Right lung (tissue), 10 donors: Measurements from ENCODE around the gene CNBD2. TPM values are rescaled to one million over a fixed set of nuclear protein-coding genes. Genes with fewer than 3 reads are reported as not detected.
A peak's percentile ranks its signal among the peaks of the same experiment; 100 is the strongest.
"Not testable (repeated sequence)": the region's sequence is repeated elsewhere in the genome, so short reads cannot be mapped to it uniquely, and the experiment has no call there.

Source experiments
- DNase-seq, 2 donors: peaks; one replicate each; pipeline ENCODE4 v3.0.0-alpha.2; 2013
- long read RNA-seq, 8 donors: transcript quantifications; one replicate each; lab custom pipeline, GENCODE V29; 2026
- polyA plus RNA-seq, 5 donors: library from polyadenylated mRNA; unstranded; fragments of 120-200 nt; gene quantifications; one replicate each; pipeline versions ENCODE4 v1.2.1 to v1.2.3, GENCODE V29; 2013; ENCODE audit warnings: inconsistent platforms in 1 of 5, low replicate concordance in 1 of 5; ENCODE audit not compliant: insufficient read length in 5 of 5, insufficient read depth in 1 of 5

The CNBD2 gene
- 1 to 10 TPM in 1 of 5 donors, under 1 TPM in 4; 0.28 to 2.4 (median 0.59) TPM for polyA plus RNA-seq
- long read RNA-seq, donor 1, transcript CNBD2-206 (1 exons, 662 nt), result major isoform, 7 of 7 reads
- long read RNA-seq, donor 1, partial matches to known transcripts, result 0 of 7 reads
- long read RNA-seq, donor 1, other reads (novel, unspliced or antisense), result 0 of 7 reads
- long read RNA-seq, donor 2, partial matches to known transcripts, result 0 of 4 reads
- long read RNA-seq, donor 2, other reads (novel, unspliced or antisense), result 0 of 4 reads
- long read RNA-seq, donor 3, transcript CNBD2-206 (1 exons, 662 nt), result major isoform, 8 of 8 reads
- long read RNA-seq, donor 3, partial matches to known transcripts, result 0 of 8 reads
- long read RNA-seq, donor 3, other reads (novel, unspliced or antisense), result 0 of 8 reads
- long read RNA-seq, donor 4, partial matches to known transcripts, result 0 of 3 reads
- long read RNA-seq, donor 4, other reads (novel, unspliced or antisense), result 0 of 3 reads
- long read RNA-seq, donor 5, transcript CNBD2-206 (1 exons, 662 nt), result major isoform, 11 of 11 reads
- long read RNA-seq, donor 5, partial matches to known transcripts, result 0 of 11 reads
- long read RNA-seq, donor 5, other reads (novel, unspliced or antisense), result 0 of 11 reads
- long read RNA-seq, donor 6, transcript CNBD2-206 (1 exons, 662 nt), result major isoform, 7 of 7 reads
- long read RNA-seq, donor 6, partial matches to known transcripts, result 0 of 7 reads
- long read RNA-seq, donor 6, other reads (novel, unspliced or antisense), result 0 of 7 reads
- long read RNA-seq, donor 7, partial matches to known transcripts, result 0 of 4 reads
- long read RNA-seq, donor 7, other reads (novel, unspliced or antisense), result 0 of 4 reads
- long read RNA-seq, donor 8, partial matches to known transcripts, result 0 of 4 reads
- long read RNA-seq, donor 8, other reads (novel, unspliced or antisense), result 0 of 4 reads

DNA sequence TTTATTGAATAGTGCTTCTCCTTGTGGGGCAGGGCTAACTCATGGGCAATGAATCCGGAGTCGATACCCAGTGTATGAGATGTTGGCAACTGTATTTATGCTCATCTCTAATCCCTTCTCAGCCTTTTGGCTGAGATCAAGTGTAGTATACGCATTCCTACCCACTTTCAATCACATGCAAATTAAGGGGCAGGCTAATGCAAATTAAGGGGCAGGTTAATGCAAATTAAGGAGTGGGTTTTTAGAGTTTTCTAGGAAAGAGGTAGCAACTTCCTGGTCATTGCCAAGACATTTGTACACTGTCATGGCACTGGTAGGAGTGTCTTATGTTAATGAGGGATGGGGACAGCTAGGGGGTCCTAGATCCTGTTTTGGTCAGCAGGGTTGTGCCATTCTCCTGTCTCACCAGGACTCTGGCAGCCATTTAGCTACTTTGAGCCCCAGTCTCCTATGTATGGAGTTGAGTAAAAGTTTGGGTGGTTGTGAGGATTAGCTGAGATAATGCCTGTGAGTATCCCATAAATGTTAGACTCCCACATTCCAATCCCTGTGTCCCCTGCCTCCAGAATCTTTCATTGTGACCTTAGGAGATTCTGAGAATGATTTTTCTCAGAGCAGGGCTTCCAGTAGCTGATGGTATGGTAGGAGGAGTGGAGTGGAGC, at the start of gene CNBD2:
Gene CNBD2 (plus strand): TSS at position 612 of the 662 bp plus-strand sequence. CDS start 173 bp downstream, outside the sequence.
- DNase-seq, result no peak

- DNase-seq, result no peak
Measured at GRCh38 chr20:35920523-35920922, 47.9 kb upstream of the CNBD2 start.

GRCh38 chr20:35929301-35929700, 39.1 kb upstream of the CNBD2 start:
- DNase-seq, result no peak

DNA sequence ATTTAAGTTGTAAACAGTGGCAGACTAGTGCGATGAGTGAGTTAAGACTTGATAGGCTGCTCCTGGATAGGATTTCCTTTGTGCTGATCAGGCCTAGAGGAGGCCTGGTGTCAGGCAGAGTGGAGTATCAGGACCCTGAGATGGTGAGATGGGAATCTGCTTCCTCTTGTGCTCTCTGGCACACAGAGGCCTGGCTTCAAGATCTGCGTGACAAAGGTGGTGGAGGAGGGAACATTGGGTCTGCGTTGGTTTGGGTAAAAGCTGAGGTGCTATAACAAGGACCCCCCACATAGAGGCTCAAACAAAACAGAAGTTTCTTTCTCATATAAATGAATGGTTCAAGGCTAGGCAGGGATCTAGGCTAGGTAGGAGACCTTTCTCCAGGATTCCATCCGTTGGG, 34.3 kb upstream of the CNBD2 start:
- no peak for DNase-seq

DNA sequence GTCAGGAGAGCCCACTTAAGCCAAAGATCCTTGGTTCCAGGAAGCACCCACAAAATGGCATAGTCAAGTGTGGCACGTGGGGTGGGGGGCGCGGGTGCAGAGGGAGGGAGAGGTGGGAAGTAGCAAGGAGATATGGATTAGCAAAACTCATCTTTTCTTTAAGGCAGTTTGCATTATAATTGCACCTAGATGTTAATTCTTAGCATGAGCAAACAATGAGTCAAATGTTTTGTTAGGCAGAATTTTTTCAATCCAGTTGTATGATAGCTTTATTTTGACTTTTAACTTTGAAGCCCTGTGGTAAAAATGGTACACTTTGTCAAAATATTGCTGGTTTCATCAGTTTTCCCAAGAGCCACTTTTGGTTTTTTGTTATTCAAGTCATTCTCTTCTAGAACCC, 29.1 kb upstream of the CNBD2 start:
- DNase-seq, result no peak

- DNase-seq, result no peak
Measured at GRCh38 chr20:35941620-35942019, 26.8 kb upstream of the CNBD2 start.

GRCh38 chr20:35942243-35942642, 26.1 kb upstream of the CNBD2 start:
- DNase-seq, result no peak

DNA sequence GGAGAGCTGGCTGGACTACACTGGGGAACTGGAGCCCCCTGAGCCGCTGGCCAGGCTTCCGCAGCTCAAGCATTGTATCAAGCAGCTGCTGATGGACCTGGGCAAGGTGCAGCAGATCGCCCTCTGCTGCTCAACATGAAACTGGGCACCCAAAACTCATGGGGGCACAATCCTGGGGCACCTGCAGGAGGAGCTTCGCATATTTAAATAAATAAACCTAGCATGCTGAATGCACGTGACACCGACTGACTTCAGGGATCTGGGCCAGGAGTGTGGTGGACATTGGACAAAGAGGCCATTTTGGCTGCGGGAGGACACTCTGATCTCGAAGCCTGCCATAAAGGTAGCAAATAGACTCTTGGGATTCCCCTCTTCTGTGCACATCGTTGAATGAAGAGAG, 20.9 kb upstream of the CNBD2 start:
- DNase-seq, result no peak

DNA sequence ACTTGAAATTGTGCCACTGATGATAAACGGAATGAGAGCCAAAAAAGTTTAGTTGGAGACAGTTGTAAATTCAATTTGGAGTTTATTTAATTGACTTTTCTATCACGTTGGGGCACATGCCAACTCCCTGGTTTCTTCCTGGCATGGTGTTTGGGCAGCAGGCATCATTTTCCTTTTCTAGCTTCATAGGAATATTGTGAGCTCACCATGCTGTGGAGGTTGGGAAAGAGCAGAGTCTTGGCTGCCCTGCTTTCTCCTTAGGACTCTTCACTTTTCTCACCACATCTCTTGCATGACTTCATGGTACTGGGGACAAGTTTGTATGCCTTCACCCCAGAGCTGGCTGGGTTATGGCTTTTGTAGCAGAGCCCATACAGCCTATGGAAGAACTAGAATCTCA, 20.5 kb upstream of the CNBD2 start:
- DNase-seq, result no peak

- no peak for DNase-seq
Measured at GRCh38 chr20:35950093-35950492, 18.3 kb upstream of the CNBD2 start.

- not testable (repeated sequence) for DNase-seq
Measured at GRCh38 chr20:35952080-35952479, 16.3 kb upstream of the CNBD2 start.

DNA sequence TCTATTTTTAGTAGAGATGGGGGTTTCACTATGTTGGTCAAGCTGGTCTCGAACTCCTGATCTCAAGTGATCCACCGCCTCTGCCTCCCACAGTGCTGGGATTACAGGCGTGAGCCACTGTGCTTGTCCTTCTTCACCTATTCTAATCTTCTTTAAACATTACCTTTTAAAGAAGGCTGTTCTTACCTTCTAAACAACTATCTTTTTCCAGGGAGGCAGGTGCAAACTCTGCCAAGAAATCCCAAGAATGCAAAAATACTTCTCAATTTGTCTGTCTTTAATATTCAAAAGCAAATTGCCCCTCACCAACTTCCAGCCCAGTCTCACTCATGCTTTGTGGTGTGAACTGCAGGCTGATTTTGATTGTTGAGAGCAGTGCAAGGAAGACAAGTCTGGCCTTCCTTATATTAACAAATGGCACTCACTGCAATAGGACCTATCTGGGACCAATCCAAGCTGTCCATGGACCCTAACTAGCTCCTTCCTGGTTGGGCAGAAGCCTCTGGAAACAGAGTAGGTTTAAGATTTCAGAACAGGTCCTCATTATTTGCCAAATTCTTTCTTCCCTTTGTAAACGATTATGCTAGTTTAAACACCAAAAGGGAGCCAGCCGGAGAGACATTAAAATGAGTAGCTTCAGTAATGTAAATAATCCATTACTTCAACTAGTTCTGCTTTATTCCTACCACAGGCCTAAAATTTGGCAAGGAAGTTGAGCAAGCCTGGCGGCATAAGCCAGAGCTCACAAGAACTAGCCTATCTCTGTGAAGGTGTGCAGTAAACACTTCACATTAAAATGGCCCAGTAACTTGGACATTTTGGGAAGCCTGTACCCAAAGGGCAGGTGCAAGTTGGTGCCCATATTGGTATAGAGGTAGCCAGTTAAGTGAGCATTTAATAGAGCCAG, 15.7 kb upstream of the CNBD2 start:
- peak in 1 of 2 donors; percentile 5 for DNase-seq

DNA sequence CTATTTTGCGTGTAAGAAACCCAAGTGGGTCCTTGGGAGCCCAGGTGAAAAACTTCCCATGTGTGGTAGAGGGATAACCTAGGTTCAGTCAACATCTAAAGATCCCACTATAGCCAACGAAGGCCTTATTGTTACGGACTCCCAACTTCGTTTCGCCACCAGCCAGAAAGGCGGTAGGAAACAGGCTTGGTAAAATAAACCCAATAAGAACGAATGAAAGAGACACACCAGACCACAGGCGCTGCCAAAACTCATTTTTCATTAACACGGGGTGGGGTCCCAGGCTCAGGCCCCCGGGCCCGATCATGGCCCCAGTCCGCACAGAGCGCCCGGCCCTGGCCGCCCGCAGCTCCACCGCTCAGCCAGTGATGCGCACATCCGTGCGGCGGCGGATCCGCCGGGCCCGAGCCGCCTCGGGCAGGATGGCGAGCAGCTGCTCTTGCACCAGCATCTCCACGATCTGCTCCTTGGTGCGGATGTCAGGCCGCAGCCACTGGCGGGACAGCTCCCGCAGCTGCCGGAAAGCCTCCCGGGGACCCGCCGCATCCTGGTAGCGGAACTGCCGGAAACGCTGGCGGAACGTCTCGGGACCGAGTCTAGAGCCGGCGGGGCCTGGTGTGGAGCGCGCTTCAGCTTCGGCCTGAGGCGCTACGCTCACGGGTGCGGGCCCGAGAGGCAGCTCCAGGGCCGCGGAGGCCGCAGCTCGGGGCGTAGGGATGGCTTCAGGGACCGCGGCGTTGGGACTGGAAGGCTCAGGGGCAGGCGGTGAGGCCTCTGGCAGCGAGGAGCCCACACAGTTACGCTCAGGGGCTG, 14.8 kb upstream of the CNBD2 start:
- DNase-seq, result peak in 1 of 2 donors; percentile 6

DNA sequence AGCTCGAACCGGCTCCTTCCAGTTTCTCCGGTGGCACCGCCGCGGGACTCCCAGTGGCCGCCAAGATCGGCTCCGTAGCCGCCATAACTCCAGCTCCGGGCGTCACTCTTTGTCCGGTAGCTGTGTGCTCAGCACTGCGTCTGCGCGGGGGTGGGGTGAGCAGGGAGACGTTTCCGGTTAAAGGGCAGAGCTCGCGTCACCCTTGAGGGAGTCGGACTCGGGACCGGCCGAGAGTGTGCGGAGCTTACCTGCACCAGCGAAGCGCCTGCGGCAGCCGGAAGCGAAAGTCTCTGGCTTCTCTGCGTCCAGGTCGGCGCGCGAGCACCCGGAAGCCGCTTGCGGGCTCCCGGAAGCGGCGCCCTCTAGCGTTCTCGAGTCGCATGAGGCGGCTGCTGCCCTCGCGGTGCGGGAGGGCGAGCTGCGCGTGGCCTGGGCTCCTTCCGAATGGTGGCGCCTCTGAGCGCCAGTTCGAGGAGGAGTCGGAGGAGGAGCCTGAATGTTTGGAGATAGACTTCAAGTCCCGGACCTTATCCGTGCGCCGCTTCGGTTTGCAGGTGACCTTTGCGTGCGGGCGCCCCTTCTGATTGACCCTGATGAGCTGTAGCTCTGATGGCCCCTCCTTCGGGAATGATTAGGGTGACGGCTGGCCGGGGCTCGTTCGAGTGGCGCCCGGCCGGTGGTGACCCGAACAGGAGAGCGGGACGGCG, 14.0 kb upstream of the CNBD2 start, which contains the start of gene SCAND1:
Gene SCAND1 (minus strand): TSS at position 303 of the 707 bp plus-strand sequence. CDS start 218 bp downstream, at position 85.
- peak; percentile 98 for DNase-seq

DNA sequence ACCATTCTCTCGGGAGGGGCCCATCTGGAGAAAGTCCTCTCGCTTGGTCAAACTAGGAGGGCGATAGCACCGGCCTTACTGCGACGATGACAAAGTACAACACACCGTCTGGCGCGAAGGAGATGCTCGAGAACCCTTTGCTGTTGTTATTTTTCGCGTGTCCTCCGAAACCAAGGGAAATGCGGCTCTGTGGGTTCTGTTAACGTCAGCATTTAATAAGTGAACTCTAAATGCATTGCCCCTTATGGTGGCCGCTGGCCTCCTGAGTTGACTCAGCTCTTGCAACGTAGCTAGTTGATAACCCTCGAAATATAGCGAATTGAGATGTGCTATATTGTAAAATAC, 13.5 kb upstream of the CNBD2 start:
- DNase-seq, result no peak

DNA sequence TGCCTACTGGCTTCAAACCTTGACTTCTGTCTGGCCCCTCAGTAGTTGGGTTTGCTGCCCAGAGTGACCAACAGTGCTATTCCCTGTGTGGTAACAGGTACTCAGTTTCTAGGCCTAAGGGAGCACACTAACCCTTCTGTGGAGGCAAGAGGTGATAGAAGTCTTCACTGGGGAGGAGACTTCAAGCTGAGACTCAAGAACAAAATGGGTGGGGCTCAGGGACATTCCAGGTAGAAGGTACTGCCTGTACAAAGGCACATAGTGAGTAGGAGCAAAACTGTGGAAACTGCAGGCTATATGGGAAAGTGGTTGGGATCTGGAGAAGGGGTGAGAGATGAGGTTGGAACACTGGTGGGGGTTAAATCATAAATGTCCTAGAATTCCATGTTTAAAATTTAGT, 11.8 kb upstream of the CNBD2 start:
- DNase-seq, result no peak

DNA sequence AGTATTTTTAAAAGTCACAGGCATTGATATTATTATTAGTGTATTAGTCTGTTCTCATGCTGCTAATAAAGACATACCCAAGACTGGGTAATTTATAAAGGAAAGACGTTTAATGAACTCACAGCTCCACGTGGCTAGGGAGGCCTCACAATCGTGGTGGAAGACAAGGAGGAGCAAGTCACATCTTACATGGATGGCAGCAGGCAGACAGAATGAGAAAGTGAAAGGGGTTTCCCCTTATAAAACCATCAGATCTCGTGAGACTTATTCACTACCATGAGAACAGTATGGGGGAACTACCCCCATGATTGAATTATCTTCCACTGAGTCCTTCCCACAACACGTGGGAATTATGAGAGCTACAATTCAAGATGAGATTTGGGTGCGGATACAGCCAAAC, 9.1 kb upstream of the CNBD2 start:
- not testable (repeated sequence) for DNase-seq

- DNase-seq, result no peak
Measured at GRCh38 chr20:35963878-35964277, 4.5 kb upstream of the CNBD2 start.

- no peak for DNase-seq
Measured at GRCh38 chr20:35968930-35969329, 540 bp downstream of the CNBD2 start.
